Measurements from ENCODE around the gene HSPA4. TPM values are rescaled to one million over a fixed set of nuclear protein-coding genes. Genes with fewer than 3 reads are reported as not detected.

Gene HSPA4
- total RNA-seq, 1 experiment from 2014 or later: 237 TPM

GRCh38 chr5:133075572-133076536 is 24.0 kb downstream of the HSPA4 start:
- BruUV-seq (replicated peaks): no TSS peak
- H3K4me1 Mint-ChIP-seq (ENCODE audit: low read depth, unreplicated experiment): peaks cover 14% of the 10 kb centered on the region
- H3K27ac Mint-ChIP-seq (ENCODE audit: unreplicated experiment): no peak overlapping the region
- Histone ChIP-seq H3K36me3 (ENCODE audit: control insufficient read depth, insufficient read depth, low read length) (peaks cover 2% of the 10 kb centered on the region; the same call in 1 of the 2 replicates), H3K4me1 (peaks cover 13% of the 10 kb centered on the region), H3K27me3 (replicated peaks; ENCODE audit: control insufficient read depth, insufficient read depth, low read length) (no peaks in the 10 kb centered on the region), H3K4me3 (ENCODE audit: low read depth, low read length) (no peak overlapping the region), H3K9me3 (no peaks in the 10 kb centered on the region)
- H3K4me3 Mint-ChIP-seq (ENCODE audit: unreplicated experiment): no peak overlapping the region
- H3K9me3 Mint-ChIP-seq (ENCODE audit: unreplicated experiment): no peaks in the 10 kb centered on the region
- TF ChIP-seq CTCF (IDR thresholded peaks at IDR 0.05; ENCODE audit: insufficient read depth in 1 of 2, low read depth in 1 of 2, low read length in 1 of 2, severe bottlenecking in 1 of 2, unreplicated experiment in 1 of 2): no peak
- DNase-seq: peak in 1 of 2 experiments; percentile 18
- CTCF ChIA-PET: no interaction called here
- H3K36me3 Mint-ChIP-seq (ENCODE audit: insufficient read depth, unreplicated experiment): peaks cover 73% of the 10 kb centered on the region
- POLR2A ChIA-PET: interaction anchor here (0.6 to 1.4 kb wide), 2 partner anchors 24 to 113 kb away, joined by 5 to 10 read pairs; partner anchors contain the start of gene HSPA4
- intact Hi-C loops (cut with micrococcal nuclease; ENCODE audit: unreplicated experiment): no loop called here
- no peaks in the 10 kb centered on the region for H3K27me3 Mint-ChIP-seq (ENCODE audit: insufficient read depth, unreplicated experiment)

DNA sequence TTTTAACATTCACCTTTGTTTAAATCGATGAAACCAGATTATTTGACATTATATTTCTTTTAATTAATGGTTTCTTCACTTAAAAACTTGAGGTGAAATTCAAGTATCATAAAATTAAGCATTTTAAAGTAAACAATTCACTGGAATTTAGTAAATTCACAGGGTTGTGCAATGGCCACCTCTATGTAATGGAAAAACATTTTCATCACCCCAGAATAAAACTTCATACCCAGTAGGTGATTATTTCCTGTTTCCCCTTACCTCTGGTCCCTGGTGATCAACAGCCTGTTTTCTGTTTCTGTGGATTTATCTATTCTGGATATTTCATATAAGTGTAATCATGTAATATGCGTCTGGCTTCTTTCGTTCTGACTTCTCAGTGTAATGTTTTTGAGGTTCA is 27.2 kb downstream of the HSPA4 start:
- ChIA-PET CTCF (no interaction called here), POLR2A (interaction anchor here (0.6 kb wide), 1 partner anchor 27 kb away, joined by 6 read pairs; the partner anchor contains the start of gene HSPA4)
- Histone ChIP-seq H3K4me3 (ENCODE audit: low read depth, low read length) (no peak overlapping the region), H3K36me3 (ENCODE audit: control insufficient read depth, insufficient read depth, low read length) (no peaks in the 10 kb centered on the region; the same call in none of the 2 replicates), H3K4me1 (peaks cover 13% of the 10 kb centered on the region), H3K27me3 (replicated peaks; ENCODE audit: control insufficient read depth, insufficient read depth, low read length) (no peaks in the 10 kb centered on the region), H3K9me3 (no peaks in the 10 kb centered on the region)
- no TSS peak for BruUV-seq (replicated peaks)
- H3K27ac Mint-ChIP-seq (ENCODE audit: unreplicated experiment): no peak overlapping the region
- TF ChIP-seq CTCF (IDR thresholded peaks at IDR 0.05; ENCODE audit: insufficient read depth in 1 of 2, low read depth in 1 of 2, low read length in 1 of 2, severe bottlenecking in 1 of 2, unreplicated experiment in 1 of 2): no peak
- intact Hi-C loops (cut with micrococcal nuclease; ENCODE audit: unreplicated experiment): no loop called here
- H3K9me3 Mint-ChIP-seq (ENCODE audit: unreplicated experiment): no peaks in the 10 kb centered on the region
- no peak for DNase-seq
- no peaks in the 10 kb centered on the region for H3K27me3 Mint-ChIP-seq (ENCODE audit: insufficient read depth, unreplicated experiment)
- H3K4me1 Mint-ChIP-seq (ENCODE audit: low read depth, unreplicated experiment): peaks cover 18% of the 10 kb centered on the region
- peaks cover 82% of the 10 kb centered on the region for H3K36me3 Mint-ChIP-seq (ENCODE audit: insufficient read depth, unreplicated experiment)
- no peak overlapping the region for H3K4me3 Mint-ChIP-seq (ENCODE audit: unreplicated experiment)

GRCh38 chr5:133081036-133081435 is 29.2 kb downstream of the HSPA4 start:
- peaks cover 71% of the 10 kb centered on the region for H3K36me3 Mint-ChIP-seq (ENCODE audit: insufficient read depth, unreplicated experiment)
- CTCF ChIA-PET: no interaction called here
- no TSS peak for BruUV-seq (replicated peaks)

More at GRCh38 chr5:133081036-133081435, 29.2 kb downstream of the HSPA4 start:
- Histone ChIP-seq H3K4me1 (peaks cover 8% of the 10 kb centered on the region), H3K36me3 (ENCODE audit: control insufficient read depth, insufficient read depth, low read length) (no peaks in the 10 kb centered on the region; the same call in none of the 2 replicates), H3K9me3 (no peaks in the 10 kb centered on the region), H3K27me3 (replicated peaks; ENCODE audit: control insufficient read depth, insufficient read depth, low read length) (no peaks in the 10 kb centered on the region), H3K4me3 (ENCODE audit: low read depth, low read length) (no peak overlapping the region)
- DNase-seq: no peak
- peaks cover 16% of the 10 kb centered on the region for H3K4me1 Mint-ChIP-seq (ENCODE audit: low read depth, unreplicated experiment)
- no peaks in the 10 kb centered on the region for H3K27me3 Mint-ChIP-seq (ENCODE audit: insufficient read depth, unreplicated experiment)
- intact Hi-C loops (cut with micrococcal nuclease; ENCODE audit: unreplicated experiment): no loop called here
- H3K4me3 Mint-ChIP-seq (ENCODE audit: unreplicated experiment): no peak overlapping the region
- no peaks in the 10 kb centered on the region for H3K9me3 Mint-ChIP-seq (ENCODE audit: unreplicated experiment)
- TF ChIP-seq CTCF (IDR thresholded peaks at IDR 0.05; ENCODE audit: insufficient read depth in 1 of 2, low read depth in 1 of 2, low read length in 1 of 2, severe bottlenecking in 1 of 2, unreplicated experiment in 1 of 2): no peak
- POLR2A ChIA-PET: no interaction called here
- H3K27ac Mint-ChIP-seq (ENCODE audit: unreplicated experiment): no peak overlapping the region

All from Caco-2 (cell line).